H9 (cell line): ENCODE data around the gene USP47. TPM values are rescaled to one million over a fixed set of nuclear protein-coding genes. Genes with fewer than 3 reads are reported as not detected.

Experiments
- DNase-seq: peaks from one replicate; pipeline ENCODE4 v3.0.0-alpha.2; 2017
- H2AFZ ChIP-seq: one replicate; pipeline ENCODE4 v1.6.1; 2013; ENCODE audit warnings: mild to moderate bottlenecking, low read length, control low read depth, moderate library complexity
- H2AK5ac ChIP-seq: 2 replicates; pipeline ENCODE4 v1.6.1; 2013; ENCODE audit warnings: low read length, control low read depth, mixed read lengths; ENCODE audit not compliant: insufficient read length
- H2BK120ac ChIP-seq: one replicate; pipeline ENCODE4 v1.6.1; 2013; ENCODE audit warnings: low read depth, mild to moderate bottlenecking, low read length, control low read depth, inconsistent platforms; ENCODE audit not compliant: poor library complexity, severe bottlenecking
- H2BK12ac ChIP-seq: 2 replicates; pipeline ENCODE4 v1.6.1; 2013; ENCODE audit warnings: low read length, control low read depth, mixed read lengths, low read depth; ENCODE audit not compliant: insufficient read length
- H2BK15ac ChIP-seq: 2 replicates; pipeline ENCODE4 v1.6.1; 2013; ENCODE audit warnings: low read depth, low read length, control low read depth
- H2BK20ac ChIP-seq: one replicate; pipeline ENCODE4 v1.6.1; 2013; ENCODE audit warnings: low read depth, mild to moderate bottlenecking, low read length, control low read depth, inconsistent platforms; ENCODE audit not compliant: poor library complexity, severe bottlenecking
- H2BK5ac ChIP-seq: 2 replicates; pipeline ENCODE4 v1.6.1; 2013; ENCODE audit warnings: low read length, control low read depth, mixed read lengths; ENCODE audit not compliant: insufficient read length
- H3K14ac ChIP-seq: 2 replicates; pipeline ENCODE4 v1.6.1; 2013; ENCODE audit warnings: low read length, control low read depth; ENCODE audit not compliant: insufficient read depth
- H3K18ac ChIP-seq: 2 replicates; pipeline ENCODE4 v1.6.1; 2013; ENCODE audit warnings: low read depth, mild to moderate bottlenecking, mixed read lengths, low read length, control low read depth; ENCODE audit not compliant: insufficient read length
- H3K23ac ChIP-seq: 2 replicates; pipeline ENCODE4 v1.6.1; 2013; ENCODE audit warnings: low read length, control low read depth, mixed read lengths, low read depth; ENCODE audit not compliant: insufficient read length
- H3K23me2 ChIP-seq: 2 replicates; pipeline ENCODE4 v1.6.1; 2013; ENCODE audit warnings: low read depth, mild to moderate bottlenecking, mixed read lengths, low read length, control low read depth; ENCODE audit not compliant: insufficient read length, poor library complexity, severe bottlenecking
- H3K27ac ChIP-seq: 2 replicates; pipeline ENCODE4 v1.5.1; 2013; ENCODE audit warnings: low read length, control low read depth, mixed read lengths, low read depth; ENCODE audit not compliant: insufficient read length
- H3K27me3 ChIP-seq: 2 replicates; pipeline ENCODE4 v1.6.1; 2013; ENCODE audit warnings: low read length, control low read depth, inconsistent platforms; ENCODE audit not compliant: insufficient read depth
- H3K4ac ChIP-seq: 2 replicates; pipeline ENCODE4 v1.6.1; 2013; ENCODE audit warnings: low read depth, mild to moderate bottlenecking, control low read depth, inconsistent platforms, low read length, moderate library complexity
- H3K4me1 ChIP-seq: 2 replicates; pipeline ENCODE4 v1.6.1; 2013; ENCODE audit warnings: low read length, control low read depth, inconsistent platforms; ENCODE audit not compliant: insufficient read depth
- H3K4me2 ChIP-seq: 2 replicates; pipeline ENCODE4 v1.6.1; 2013; ENCODE audit warnings: low read length, control low read depth, mixed read lengths; ENCODE audit not compliant: insufficient read length, insufficient read depth
- H3K56ac ChIP-seq: 2 replicates; pipeline ENCODE4 v1.6.1; 2013; ENCODE audit warnings: low read depth, mild to moderate bottlenecking, mixed read lengths, low read length, control low read depth; ENCODE audit not compliant: insufficient read length
- H3K79me1 ChIP-seq: 2 replicates; pipeline ENCODE4 v1.6.1; 2013; ENCODE audit warnings: low read depth, mild to moderate bottlenecking, moderate library complexity, low read length, control low read depth, inconsistent platforms; ENCODE audit not compliant: insufficient read depth, poor library complexity, severe bottlenecking
- H3K79me2 ChIP-seq: 2 replicates; pipeline ENCODE4 v1.6.1; 2013; ENCODE audit warnings: low read length, control low read depth, inconsistent platforms; ENCODE audit not compliant: insufficient read depth
- H3K9ac ChIP-seq: 2 replicates; pipeline ENCODE4 v1.6.1; 2013; ENCODE audit warnings: low read length, control low read depth, mixed read lengths; ENCODE audit not compliant: insufficient read length; ENCODE audit errors: extremely low read depth
- H3K9me3 ChIP-seq: one replicate; pipeline ENCODE4 v1.6.1; 2013; ENCODE audit warnings: low read depth, low read length, inconsistent platforms; ENCODE audit not compliant: control insufficient read depth
- H3T11ph ChIP-seq: one replicate; pipeline ENCODE4 v1.6.1; 2013; ENCODE audit warnings: mild to moderate bottlenecking, low read length, control low read depth, inconsistent platforms
- H4K20me1 ChIP-seq: one replicate; pipeline ENCODE4 v1.6.1; 2013; ENCODE audit not compliant: control insufficient read depth, insufficient read length, insufficient read depth
- H4K5ac ChIP-seq: 2 replicates; pipeline ENCODE4 v1.6.1; 2013; ENCODE audit warnings: low read depth, mild to moderate bottlenecking, mixed read lengths, low read length, control low read depth; ENCODE audit not compliant: insufficient read length
- H4K8ac ChIP-seq: replicated peaks from 2 replicates; pipeline ENCODE4 v1.6.1; 2013; ENCODE audit warnings: low read length, control low read depth, mixed read lengths, low read depth; ENCODE audit not compliant: insufficient read length
- H4K91ac ChIP-seq: 2 replicates; pipeline ENCODE4 v1.6.1; 2013; ENCODE audit warnings: low read depth, mild to moderate bottlenecking, moderate library complexity, mixed read lengths, low read length, control low read depth; ENCODE audit not compliant: insufficient read length
- H3K27ac Mint-ChIP-seq, 3 experiments: 2 replicates in 2 of 3; 3 replicates in 1 of 3; pipeline ENCODE4 v1.8.0; 2020 to 2021; ENCODE audit warnings: mixed read lengths in 3 of 3, mild to moderate bottlenecking in 1 of 3, moderate library complexity in 1 of 3
- H3K27me3 Mint-ChIP-seq: 2 replicates; pipeline ENCODE4 v1.8.0; 2021; ENCODE audit warnings: low read depth, mild to moderate bottlenecking, moderate library complexity, mixed read lengths
- H3K36me3 Mint-ChIP-seq, 3 experiments: 2 replicates in 2 of 3; 3 replicates in 1 of 3; pipeline ENCODE4 v1.8.0; 2020 to 2021; ENCODE audit warnings: low read depth in 3 of 3, mixed read lengths in 3 of 3; ENCODE audit not compliant: insufficient read depth in 1 of 3
- H3K4me1 Mint-ChIP-seq, 2 experiments: 2 replicates each; pipeline ENCODE4 v1.8.0; 2020; ENCODE audit warnings: mixed read lengths in 2 of 2
- H3K4me3 Mint-ChIP-seq, 2 experiments: 2 replicates in 1 of 2; 3 replicates in 1 of 2; pipeline ENCODE4 v1.8.0; 2020 to 2021; ENCODE audit warnings: mild to moderate bottlenecking in 2 of 2, mixed read lengths in 2 of 2, moderate library complexity in 1 of 2
- H3K9me3 Mint-ChIP-seq, 2 experiments: 2 replicates in 1 of 2; 3 replicates in 1 of 2; pipeline ENCODE4 v1.8.0; 2020; ENCODE audit warnings: mild to moderate bottlenecking in 2 of 2, mixed read lengths in 2 of 2, moderate library complexity in 1 of 2
- total RNA-seq: library from RNA; stranded (reverse); gene quantifications from 2 replicates; pipeline ENCODE4 v1.2.1, GENCODE V29; 2021
- TF ChIP-seq, protein P1 (sequence below): fragments of 200-600 bp; sonication (generic); conservative IDR thresholded peaks from 3 replicates; pipeline ENCODE4 v1.8.0; 2021; ENCODE audit warnings: antibody characterized with exemption, mild to moderate bottlenecking

USP47 gene
- total RNA-seq, 1 experiment from 2014 or later = 26.7 TPM

DNA sequence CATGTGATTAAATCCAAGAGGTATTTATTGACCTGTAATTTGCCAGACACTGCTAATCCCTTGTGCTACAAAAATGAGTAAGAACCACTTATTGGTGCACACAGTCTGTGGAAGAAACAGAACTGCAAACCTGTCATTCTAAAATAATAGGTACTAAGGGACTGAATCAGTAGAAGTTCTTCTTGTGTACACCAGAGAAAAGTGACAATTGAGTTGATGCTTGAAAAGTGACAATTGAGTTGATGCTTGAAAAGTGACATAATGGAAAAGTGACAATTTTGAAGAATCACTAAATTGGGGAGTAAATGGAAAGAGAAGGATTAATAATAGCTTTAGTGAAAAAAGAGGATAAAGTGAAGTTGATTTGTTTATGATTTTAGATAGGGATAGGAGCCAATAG is 110.3 kb downstream of the USP47 start:
- H3K56ac ChIP-seq = no peak overlapping the region
- H2BK5ac ChIP-seq = no peak overlapping the region
- no peak overlapping the region for H3T11ph ChIP-seq
- TF ChIP-seq, protein P1, sequence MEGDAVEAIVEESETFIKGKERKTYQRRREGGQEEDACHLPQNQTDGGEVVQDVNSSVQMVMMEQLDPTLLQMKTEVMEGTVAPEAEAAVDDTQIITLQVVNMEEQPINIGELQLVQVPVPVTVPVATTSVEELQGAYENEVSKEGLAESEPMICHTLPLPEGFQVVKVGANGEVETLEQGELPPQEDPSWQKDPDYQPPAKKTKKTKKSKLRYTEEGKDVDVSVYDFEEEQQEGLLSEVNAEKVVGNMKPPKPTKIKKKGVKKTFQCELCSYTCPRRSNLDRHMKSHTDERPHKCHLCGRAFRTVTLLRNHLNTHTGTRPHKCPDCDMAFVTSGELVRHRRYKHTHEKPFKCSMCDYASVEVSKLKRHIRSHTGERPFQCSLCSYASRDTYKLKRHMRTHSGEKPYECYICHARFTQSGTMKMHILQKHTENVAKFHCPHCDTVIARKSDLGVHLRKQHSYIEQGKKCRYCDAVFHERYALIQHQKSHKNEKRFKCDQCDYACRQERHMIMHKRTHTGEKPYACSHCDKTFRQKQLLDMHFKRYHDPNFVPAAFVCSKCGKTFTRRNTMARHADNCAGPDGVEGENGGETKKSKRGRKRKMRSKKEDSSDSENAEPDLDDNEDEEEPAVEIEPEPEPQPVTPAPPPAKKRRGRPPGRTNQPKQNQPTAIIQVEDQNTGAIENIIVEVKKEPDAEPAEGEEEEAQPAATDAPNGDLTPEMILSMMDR = no peak
- no peak overlapping the region for H3K23ac ChIP-seq
- no peaks in the 10 kb centered on the region for H3K9me3 Mint-ChIP-seq
- H2AFZ ChIP-seq = no peak overlapping the region
- no peak overlapping the region for H3K27ac ChIP-seq
- H3K9me3 ChIP-seq = no peaks in the 10 kb centered on the region
- H3K27me3 ChIP-seq = no peaks in the 10 kb centered on the region
- no peaks in the 10 kb centered on the region for H3K79me1 ChIP-seq
- no peak overlapping the region for H4K8ac ChIP-seq
- H3K4ac ChIP-seq = no peak overlapping the region
- H3K4me1 Mint-ChIP-seq = no peaks in the 10 kb centered on the region
- no peak overlapping the region for H3K4me2 ChIP-seq
- no peak overlapping the region for H2BK15ac ChIP-seq
- no peak overlapping the region for H3K14ac ChIP-seq
- peaks cover 6 to 46% (median 46%) of the 10 kb centered on the region in 3 experiments; a peak in 6 of 7 replicates for H3K36me3 Mint-ChIP-seq
- no peaks in the 10 kb centered on the region for H3K4me1 ChIP-seq
- H3K4me3 Mint-ChIP-seq = no peak overlapping the region
- H4K91ac ChIP-seq = no peak overlapping the region
- H2BK20ac ChIP-seq = no peak overlapping the region
- H2BK12ac ChIP-seq = no peak overlapping the region
- H3K27ac Mint-ChIP-seq = no peak overlapping the region
- H3K79me2 ChIP-seq = no peaks in the 10 kb centered on the region
- H4K20me1 ChIP-seq = no peaks in the 10 kb centered on the region
- no peak for DNase-seq
- no peak overlapping the region for H2AK5ac ChIP-seq
- no peaks in the 10 kb centered on the region for H3K23me2 ChIP-seq
- H3K9ac ChIP-seq = no peak overlapping the region
- no peak overlapping the region for H3K18ac ChIP-seq
- no peak overlapping the region for H4K5ac ChIP-seq
- H3K27me3 Mint-ChIP-seq = no peaks in the 10 kb centered on the region
- H2BK120ac ChIP-seq = no peak overlapping the region
